Fibroblast of mammary gland (primary cell): ENCODE results near the gene TRAF7.

Experiments used
- DNase-seq: peaks from one replicate; pipeline ENCODE4 v3.0.0-alpha.2; 2010; ENCODE audit warnings: low read depth
- H3K4me3 ChIP-seq: 2 replicates; pipeline ENCODE4 v1.5.1; 2011; ENCODE audit warnings: low read depth, mild to moderate bottlenecking, low read length, moderate library complexity; ENCODE audit not compliant: control insufficient read depth
- CTCF ChIP-seq: conservative IDR thresholded peaks from 2 replicates; pipeline ENCODE4 v1.5.1; 2011; ENCODE audit warnings: low read depth, low read length, inconsistent platforms; ENCODE audit not compliant: control insufficient read depth, insufficient read depth

Gene TRAF7

DNA sequence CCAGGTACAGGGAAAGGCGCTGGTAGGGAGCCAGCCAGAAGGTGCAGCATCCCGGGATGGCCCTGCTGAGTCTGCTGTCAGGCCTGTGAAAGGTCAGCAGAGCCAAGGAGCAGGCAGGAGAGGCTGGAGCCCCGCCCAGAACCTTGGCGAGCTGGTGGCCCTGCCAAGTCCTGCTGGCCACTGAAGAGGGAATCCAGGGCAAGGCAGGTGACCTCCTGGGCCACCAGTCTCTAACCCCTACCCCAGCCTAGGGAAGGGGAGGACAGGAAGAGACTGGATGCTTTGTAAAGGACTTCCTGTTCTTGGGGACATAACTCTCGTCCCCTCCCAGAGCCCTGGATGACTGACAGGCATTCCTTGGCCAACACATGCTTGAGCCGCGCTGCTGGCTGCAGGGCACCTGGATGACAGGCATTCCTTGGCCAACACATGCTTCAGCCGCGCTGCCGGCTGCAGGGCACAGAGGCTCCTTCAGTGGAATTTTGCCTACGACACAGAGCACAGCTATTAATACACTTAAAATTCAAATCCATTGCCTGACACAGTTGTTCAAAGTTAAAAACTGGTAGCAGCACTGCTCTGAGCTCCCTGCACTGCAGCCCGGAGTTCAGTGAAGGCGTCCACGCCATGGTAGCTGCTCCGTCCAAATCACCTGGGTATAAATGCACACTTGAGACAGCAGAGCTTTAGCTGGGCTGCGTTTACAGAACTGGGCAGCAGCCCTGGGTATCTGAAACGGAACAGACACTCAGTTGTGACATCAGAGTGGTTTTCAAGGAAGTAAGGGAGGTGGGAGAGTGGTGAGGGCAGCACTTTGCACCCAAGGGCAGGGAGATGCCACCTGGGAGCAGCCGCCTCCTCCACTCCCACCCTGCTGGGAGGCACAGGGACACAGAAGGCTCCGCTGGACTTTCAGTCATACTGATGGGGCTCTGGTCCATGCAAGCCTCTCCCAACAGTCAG is 57.1 kb downstream of the TRAF7 start:
- DNase-seq, result no peak
- peak overlapping the region; percentile 69 for H3K4me3 ChIP-seq
- no peak for TF ChIP-seq CTCF

- TF ChIP-seq CTCF, result no peak
- H3K4me3 ChIP-seq, result peak overlapping the region; percentile 69
- DNase-seq, result no peak
Observed at GRCh38 chr16:2213817-2214718, 58.5 kb downstream of the TRAF7 start.

GRCh38 chr16:2214719-2214968 is 59.1 kb downstream of the TRAF7 start, which contains the start of gene PGP:
Gene PGP, minus strand, starts transcription at chr16:2214840. Its CDS starts 63 bp downstream, at chr16:2214777.
- TF ChIP-seq CTCF, result no peak
- H3K4me3 ChIP-seq, result peak within 1 kb of the TSS; percentile 72
- DNase-seq, result no peak

DNA sequence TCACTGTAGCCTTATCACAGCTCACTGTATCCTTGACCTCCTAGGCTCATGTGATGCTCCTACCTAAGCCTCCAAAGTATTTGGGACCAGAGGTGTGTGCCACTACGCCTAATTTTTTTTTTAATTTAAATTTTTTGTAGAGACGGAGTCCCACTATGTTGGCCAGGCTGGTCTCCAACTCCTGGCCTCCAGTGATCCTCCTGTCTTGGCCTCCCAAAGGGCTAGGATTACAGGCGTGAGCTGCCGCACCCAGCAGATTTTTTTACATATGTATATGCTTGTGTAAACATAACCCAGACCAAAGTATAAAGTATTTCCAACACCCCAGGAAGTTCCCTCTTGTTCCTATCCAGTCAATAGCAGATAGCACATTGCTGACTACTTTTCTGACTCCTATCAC is 60.7 kb downstream of the TRAF7 start:
- no peak for DNase-seq
- no peak for TF ChIP-seq CTCF
- H3K4me3 ChIP-seq, result no peak overlapping the region

DNA sequence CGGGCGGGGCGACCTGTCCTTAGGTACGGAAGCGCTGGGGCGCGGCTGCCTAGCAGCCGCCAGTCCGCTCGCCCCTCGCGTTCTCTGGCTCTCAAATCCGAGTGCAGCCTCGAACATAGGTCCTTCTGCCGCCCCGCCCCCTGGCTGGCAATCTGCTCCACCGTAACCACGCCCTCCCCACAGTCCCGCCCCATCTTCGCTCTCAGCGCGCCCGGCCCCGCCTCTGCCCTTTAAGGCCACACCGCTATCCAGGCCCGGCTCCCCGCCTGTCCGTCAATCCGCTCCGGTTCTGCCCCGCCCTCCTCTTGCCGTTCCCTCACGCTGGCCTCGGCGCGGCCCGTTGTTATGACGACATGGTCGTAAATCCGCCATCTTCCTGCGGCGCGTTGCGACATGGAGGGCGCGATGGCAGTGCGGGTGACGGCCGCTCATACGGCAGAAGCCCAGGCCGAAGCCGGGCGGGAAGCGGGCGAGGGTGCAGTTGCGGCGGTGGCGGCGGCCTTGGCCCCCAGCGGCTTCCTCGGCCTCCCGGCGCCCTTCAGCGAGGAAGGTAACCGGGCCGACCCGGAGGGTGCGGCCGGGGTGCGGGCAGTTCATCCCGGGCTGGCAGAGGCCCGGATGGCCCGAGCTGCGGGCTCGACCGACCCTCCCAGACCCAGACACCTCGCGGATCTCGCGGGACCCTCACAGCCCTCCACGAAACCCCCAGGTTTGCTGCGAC is 67.8 kb downstream of the TRAF7 start, which contains the start of gene E4F1:
E4F1 (plus strand) TSS at position 371 of the 721 bp plus-strand sequence; CDS start at position 394, 23 bp downstream.
- DNase-seq, result peak; percentile 99
- H3K4me3 ChIP-seq, result peak within 1 kb of the TSS; percentile 82
- TF ChIP-seq CTCF, result no peak

DNA sequence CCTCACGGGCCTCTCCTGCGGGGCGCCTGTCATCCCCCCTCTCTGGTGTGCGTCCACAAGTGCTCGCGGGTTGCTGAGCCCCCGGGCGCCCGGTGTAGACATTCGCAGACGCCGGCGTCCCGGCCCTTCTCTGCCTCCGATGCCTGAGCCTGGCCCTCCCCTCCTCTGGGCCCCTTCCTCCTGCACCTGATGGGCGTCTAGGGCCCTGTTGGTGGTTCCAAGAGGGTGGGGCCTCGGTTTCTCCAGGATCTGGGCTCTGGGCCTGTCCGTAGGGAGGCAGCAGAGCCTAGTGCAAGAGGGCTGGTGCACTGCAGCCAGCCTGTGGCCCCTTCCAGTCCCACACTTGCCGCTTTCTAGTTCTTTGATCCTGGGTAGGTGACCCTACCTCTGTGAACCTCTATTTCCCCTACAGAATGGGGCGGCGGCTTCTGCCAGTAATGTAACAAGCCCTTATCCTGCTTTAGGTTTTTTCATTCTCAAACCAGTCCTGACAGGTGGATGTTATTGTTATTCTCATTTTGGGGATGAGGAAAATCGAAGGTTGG is 68.4 kb downstream of the TRAF7 start:
- peak overlapping the region; percentile 82 for H3K4me3 ChIP-seq

More for the DNA sequence above, 68.4 kb downstream of the TRAF7 start:
- TF ChIP-seq CTCF, result peak; percentile 16
- peak; percentile 56 for DNase-seq
